Central memory CD8-positive, alpha-beta T cell (primary cell): ENCODE data around the gene NCAPH2.

Experiments
- ATAC-seq: fragments of 150-1000 bp; cut with Tn5 transposase; replicated peaks from 2 replicates; pipeline ENCODE4 v1.10.0; 2022; ENCODE audit warnings: mild to moderate bottlenecking, moderate FRiP score, moderate number of reproducible peaks; ENCODE audit not compliant: poor library complexity, severe bottlenecking; ENCODE audit errors: extremely low read depth
- DNase-seq, 2 donors: peaks; one replicate each; pipeline ENCODE4 v3.0.0; 2021; ENCODE audit warnings: low spot score in 2 of 2
- H3K27ac Mint-ChIP-seq: one replicate; pipeline ENCODE4 v1.8.0; 2022; ENCODE audit warnings: low read depth, mild to moderate bottlenecking, moderate library complexity, mixed read lengths
- H3K27me3 Mint-ChIP-seq: one replicate; pipeline ENCODE4 v1.8.0; 2022; ENCODE audit warnings: mixed read lengths
- H3K36me3 Mint-ChIP-seq: one replicate; pipeline ENCODE4 v1.8.0; 2022; ENCODE audit warnings: mild to moderate bottlenecking, moderate library complexity, mixed read lengths; ENCODE audit not compliant: insufficient read depth
- H3K4me1 Mint-ChIP-seq: one replicate; pipeline ENCODE4 v1.8.0; 2022; ENCODE audit warnings: mixed read lengths
- H3K4me3 Mint-ChIP-seq: one replicate; pipeline ENCODE4 v1.8.0; 2022; ENCODE audit warnings: mild to moderate bottlenecking, moderate library complexity, mixed read lengths
- H3K9me3 Mint-ChIP-seq: one replicate; pipeline ENCODE4 v1.8.0; 2022; ENCODE audit warnings: mixed read lengths

The NCAPH2 gene

GRCh38 chr22:50520826-50521453 lies 12.9 kb downstream of the NCAPH2 start:
- peaks cover 59% of the 10 kb centered on the region for H3K36me3 Mint-ChIP-seq
- no peak overlapping the region for H3K27ac Mint-ChIP-seq
- H3K27me3 Mint-ChIP-seq, result no peaks in the 10 kb centered on the region

GRCh38 chr22:50521710-50522109 lies 13.7 kb downstream of the NCAPH2 start:
- no peak for DNase-seq
- H3K36me3 Mint-ChIP-seq, result peaks cover 55% of the 10 kb centered on the region
- peak overlapping the region; percentile 19 for H3K27ac Mint-ChIP-seq
- H3K27me3 Mint-ChIP-seq, result no peaks in the 10 kb centered on the region
- no peak for ATAC-seq
- peaks cover 16% of the 10 kb centered on the region for H3K4me1 Mint-ChIP-seq
- no peaks in the 10 kb centered on the region for H3K9me3 Mint-ChIP-seq
- H3K4me3 Mint-ChIP-seq, result no peak overlapping the region

More at GRCh38 chr22:50520826-50521453, 12.9 kb downstream of the NCAPH2 start:
- Mint-ChIP-seq H3K9me3 (no peaks in the 10 kb centered on the region), H3K4me1 (peaks cover 16% of the 10 kb centered on the region), H3K4me3 (no peak overlapping the region)
- ATAC-seq (no peak), DNase-seq (no peak)

GRCh38 chr22:50522208-50522805 lies 14.3 kb downstream of the NCAPH2 start:
- peaks cover 57% of the 10 kb centered on the region for H3K36me3 Mint-ChIP-seq

DNA sequence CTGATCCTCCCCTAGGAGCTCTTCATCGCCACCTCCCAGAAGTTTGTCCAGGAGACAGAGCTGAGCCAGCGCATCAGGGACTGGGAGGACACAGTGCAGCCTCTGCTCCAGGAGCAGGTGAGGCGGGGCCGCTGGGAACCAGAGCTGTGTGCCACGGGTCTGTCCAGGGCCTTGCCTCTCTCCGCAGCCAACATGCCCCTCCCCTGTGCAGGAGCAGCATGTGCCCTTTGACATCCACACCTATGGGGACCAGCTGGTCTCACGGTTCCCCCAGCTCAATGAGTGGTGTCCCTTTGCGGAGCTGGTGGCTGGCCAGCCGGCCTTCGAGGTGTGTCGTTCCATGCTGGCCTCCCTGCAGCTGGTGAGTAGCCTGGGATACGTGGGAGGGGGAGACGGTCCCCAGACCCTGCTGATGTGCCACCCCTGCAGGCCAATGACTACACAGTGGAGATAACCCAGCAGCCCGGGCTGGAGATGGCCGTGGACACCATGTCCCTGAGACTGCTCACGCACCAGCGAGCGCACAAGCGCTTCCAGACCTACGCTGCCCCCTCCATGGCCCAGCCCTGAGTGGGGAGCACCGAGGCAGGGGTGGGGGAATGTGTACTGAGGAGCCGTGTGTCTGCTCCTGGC lies 14.9 kb downstream of the NCAPH2 start:
- no peak overlapping the region for H3K4me3 Mint-ChIP-seq
- no peak overlapping the region for H3K27ac Mint-ChIP-seq
- no peaks in the 10 kb centered on the region for H3K27me3 Mint-ChIP-seq
- ATAC-seq (no peak), DNase-seq (no peak)
- H3K4me1 Mint-ChIP-seq, result peaks cover 28% of the 10 kb centered on the region
- H3K9me3 Mint-ChIP-seq, result no peaks in the 10 kb centered on the region
- H3K36me3 Mint-ChIP-seq, result peaks cover 54% of the 10 kb centered on the region

More at GRCh38 chr22:50522208-50522805, 14.3 kb downstream of the NCAPH2 start:
- no peak for ATAC-seq
- DNase-seq, result no peak
- Mint-ChIP-seq H3K4me1 (peaks cover 22% of the 10 kb centered on the region), H3K9me3 (no peaks in the 10 kb centered on the region), H3K27ac (peak overlapping the region; percentile 19), H3K4me3 (no peak overlapping the region), H3K27me3 (no peaks in the 10 kb centered on the region)

GRCh38 chr22:50523458-50523805 lies 15.4 kb downstream of the NCAPH2 start:
- H3K4me3 Mint-ChIP-seq, result peak overlapping the region; percentile 16
- ATAC-seq (no peak), DNase-seq (no peak)
- peaks cover 50% of the 10 kb centered on the region for H3K36me3 Mint-ChIP-seq
- H3K4me1 Mint-ChIP-seq, result peaks cover 33% of the 10 kb centered on the region
- no peak overlapping the region for H3K27ac Mint-ChIP-seq
- H3K27me3 Mint-ChIP-seq, result no peaks in the 10 kb centered on the region
- no peaks in the 10 kb centered on the region for H3K9me3 Mint-ChIP-seq

DNA sequence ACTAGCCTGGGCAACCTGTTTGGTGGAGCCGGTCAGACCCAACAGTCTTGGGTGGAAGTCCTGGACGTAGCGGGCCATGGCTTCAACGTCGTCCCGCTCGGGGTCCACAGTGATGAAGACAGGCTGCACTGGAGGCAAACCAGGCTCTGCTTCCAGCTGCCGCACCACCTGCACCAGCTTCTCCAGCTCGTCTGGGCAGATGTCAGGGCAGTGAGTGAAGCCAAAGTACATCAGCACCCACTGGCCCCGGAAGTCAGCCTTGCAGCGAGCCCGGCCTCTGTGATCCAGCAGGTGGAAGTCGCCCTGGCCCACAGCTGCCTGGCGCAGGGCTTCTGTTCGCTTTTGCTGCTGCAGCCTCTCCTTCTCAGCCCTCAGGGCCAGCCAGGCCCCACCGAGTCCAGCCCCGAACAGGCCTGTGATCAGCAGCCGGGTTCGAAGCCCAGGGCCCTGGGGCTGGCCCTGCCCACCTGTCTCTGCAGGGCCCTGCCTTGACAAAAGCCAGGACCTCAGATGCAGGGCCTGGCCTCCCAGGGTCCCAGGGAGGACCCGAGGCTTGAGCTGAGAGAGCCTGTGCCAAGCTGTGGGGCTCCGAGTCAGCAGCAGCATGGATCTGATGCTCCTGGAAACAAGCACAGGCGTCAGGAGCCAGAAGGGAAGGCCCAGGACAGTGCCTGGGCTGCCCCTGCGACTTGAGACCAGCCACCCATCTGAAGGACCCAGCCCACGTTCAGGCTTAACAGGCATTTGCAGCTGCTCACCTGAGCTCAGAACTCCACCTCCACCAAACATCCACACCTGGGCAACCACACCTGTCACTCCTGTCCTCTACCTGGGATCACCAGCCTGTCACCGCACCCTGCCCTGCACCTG lies 16.0 kb downstream of the NCAPH2 start:
- Mint-ChIP-seq H3K27me3 (no peaks in the 10 kb centered on the region), H3K4me1 (peaks cover 37% of the 10 kb centered on the region), H3K4me3 (peak overlapping the region; percentile 85), H3K27ac (peak overlapping the region; percentile 87), H3K9me3 (no peaks in the 10 kb centered on the region), H3K36me3 (peaks cover 51% of the 10 kb centered on the region)
- ATAC-seq, result no peak
- no peak for DNase-seq

- Mint-ChIP-seq H3K36me3 (peaks cover 45% of the 10 kb centered on the region), H3K4me1 (peaks cover 37% of the 10 kb centered on the region), H3K9me3 (no peaks in the 10 kb centered on the region), H3K4me3 (peak overlapping the region; percentile 85), H3K27ac (peak overlapping the region; percentile 87), H3K27me3 (no peaks in the 10 kb centered on the region)
- DNase-seq (no peak), ATAC-seq (no peak)
These were observed 16.7 kb downstream of the NCAPH2 start for GRCh38 chr22:50524676-50525103.

GRCh38 chr22:50525104-50525857 lies 17.3 kb downstream of the NCAPH2 start, which contains the start of gene SCO2:
SCO2 (minus strand) TSS chr22:50525598; CDS start chr22:50524411, 1,187 bp downstream.
- no peaks in the 10 kb centered on the region for H3K27me3 Mint-ChIP-seq

GRCh38 chr22:50525858-50526107 lies 17.8 kb downstream of the NCAPH2 start:
- peak overlapping the region; percentile 87 for H3K27ac Mint-ChIP-seq
- peaks cover 43% of the 10 kb centered on the region for H3K4me1 Mint-ChIP-seq
- H3K4me3 Mint-ChIP-seq, result peak overlapping the region; percentile 85
- DNase-seq, result no peak
- H3K27me3 Mint-ChIP-seq, result no peaks in the 10 kb centered on the region
- no peak for ATAC-seq
- no peaks in the 10 kb centered on the region for H3K9me3 Mint-ChIP-seq
- H3K36me3 Mint-ChIP-seq, result peaks cover 45% of the 10 kb centered on the region

More at GRCh38 chr22:50525104-50525857, 17.3 kb downstream of the NCAPH2 start, which contains the start of gene SCO2:
- no peaks in the 10 kb centered on the region for H3K9me3 Mint-ChIP-seq
- peak within 1 kb of the TSS; percentile 87 for H3K27ac Mint-ChIP-seq
- ATAC-seq (peak; percentile 81), DNase-seq (peak; percentile 93 to 97)
- peaks cover 38% of the 10 kb centered on the region for H3K4me1 Mint-ChIP-seq
- H3K36me3 Mint-ChIP-seq, result peaks cover 44% of the 10 kb centered on the region
- H3K4me3 Mint-ChIP-seq, result peak within 1 kb of the TSS; percentile 85

GRCh38 chr22:50526108-50526833 lies 18.2 kb downstream of the NCAPH2 start:
- DNase-seq (peak; percentile 72 to 75), ATAC-seq (peak; percentile 34)
- H3K4me1 Mint-ChIP-seq, result peaks cover 48% of the 10 kb centered on the region
- H3K4me3 Mint-ChIP-seq, result peak overlapping the region; percentile 85
- no peaks in the 10 kb centered on the region for H3K9me3 Mint-ChIP-seq
- H3K36me3 Mint-ChIP-seq, result peaks cover 49% of the 10 kb centered on the region
- peak overlapping the region; percentile 91 for H3K27ac Mint-ChIP-seq
- H3K27me3 Mint-ChIP-seq, result no peaks in the 10 kb centered on the region

DNA sequence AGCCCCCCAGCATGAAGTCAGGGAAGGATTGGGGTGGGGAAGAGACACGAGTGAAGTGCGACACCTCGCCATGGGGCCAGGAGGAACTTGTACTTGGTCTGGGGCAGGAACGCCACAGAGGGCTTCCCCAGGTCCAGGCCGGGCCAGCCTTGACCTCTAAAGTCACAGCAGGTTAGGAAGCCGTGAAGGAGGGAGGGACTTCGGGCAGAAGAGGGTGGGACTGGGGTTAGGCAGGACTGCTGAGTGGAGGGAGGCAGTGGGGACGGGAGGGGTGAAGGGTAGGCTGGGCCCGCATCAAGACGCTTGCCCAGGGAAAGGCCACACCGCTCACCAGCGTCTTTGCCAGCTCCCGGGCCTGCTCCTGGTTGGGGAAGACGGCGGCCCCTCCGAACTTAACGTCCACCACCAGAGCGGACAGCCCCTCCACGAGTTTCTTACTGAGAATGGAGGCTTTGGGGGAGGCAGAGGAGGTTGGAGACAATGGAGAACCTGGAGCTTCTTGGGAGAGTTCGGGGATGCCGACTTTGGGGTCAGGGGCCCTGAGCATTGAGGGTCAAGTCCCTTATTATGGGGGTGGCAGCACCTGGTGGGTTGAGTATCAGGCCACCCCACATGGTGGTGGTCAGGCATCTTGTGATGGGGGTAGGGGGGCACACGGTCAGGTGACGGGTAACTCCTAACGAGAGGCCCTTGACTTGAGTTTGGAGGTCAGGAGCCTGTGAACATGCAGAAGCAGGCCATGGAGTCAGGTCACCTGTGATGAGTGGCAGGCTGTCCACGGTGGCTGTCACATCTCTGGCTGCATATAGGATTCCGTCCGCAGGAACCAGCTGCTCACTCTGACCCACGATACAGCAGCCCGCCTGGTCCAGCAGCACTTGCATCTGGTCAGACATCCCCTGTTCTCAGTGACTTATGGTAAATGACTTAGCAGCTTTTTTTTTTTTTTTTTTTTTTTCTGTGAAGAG lies 19.1 kb downstream of the NCAPH2 start:
- DNase-seq, result no peak
- peaks cover 49% of the 10 kb centered on the region for H3K4me1 Mint-ChIP-seq

More for the DNA sequence above, 19.1 kb downstream of the NCAPH2 start:
- H3K27ac Mint-ChIP-seq, result peak overlapping the region; percentile 91
- no peaks in the 10 kb centered on the region for H3K27me3 Mint-ChIP-seq
- H3K36me3 Mint-ChIP-seq, result peaks cover 49% of the 10 kb centered on the region
- peak overlapping the region; percentile 85 for H3K4me3 Mint-ChIP-seq
- ATAC-seq, result no peak
- H3K9me3 Mint-ChIP-seq, result no peaks in the 10 kb centered on the region
